HG03571 (cell line): ENCODE measurements around the gene PLOD3.
A peak's percentile ranks its signal among the peaks of the same experiment; 100 is the strongest.

Source experiments
- ATAC-seq: cut with Tn5 transposase; IDR thresholded peaks from one replicate; pipeline ENCODE4 v1.9.1; 2021; ENCODE audit not compliant: unreplicated experiment

Gene PLOD3

GRCh38 chr7:101239191-101239950 lies 22.0 kb upstream of the PLOD3 start:
- ATAC-seq = no peak

- no peak for ATAC-seq
These were observed 21.1 kb upstream of the PLOD3 start for GRCh38 chr7:101238226-101239182.

- ATAC-seq = no peak
These were observed 20.1 kb upstream of the PLOD3 start, which contains the start of gene CLDN15 for GRCh38 chr7:101237206-101238067. CLDN15 (minus strand) TSS chr7:101237802; CDS start chr7:101237581, 221 bp downstream.

- no peak for ATAC-seq
These were observed 19.0 kb upstream of the PLOD3 start for GRCh38 chr7:101236292-101236835.

GRCh38 chr7:101235522-101235921 lies 18.1 kb upstream of the PLOD3 start:
- no peak for ATAC-seq

GRCh38 chr7:101235050-101235449 lies 17.7 kb upstream of the PLOD3 start:
- no peak for ATAC-seq

GRCh38 chr7:101234636-101235035 lies 17.3 kb upstream of the PLOD3 start:
- no peak for ATAC-seq

- no peak for ATAC-seq
These were observed 16.6 kb upstream of the PLOD3 start for GRCh38 chr7:101233907-101234547.

- no peak for ATAC-seq
These were observed 14.9 kb upstream of the PLOD3 start for GRCh38 chr7:101232141-101232850.

GRCh38 chr7:101231644-101232043 lies 14.3 kb upstream of the PLOD3 start:
- ATAC-seq = no peak

- no peak for ATAC-seq
These were observed 9.3 kb upstream of the PLOD3 start for GRCh38 chr7:101226721-101227120.

GRCh38 chr7:101225650-101226049 lies 8.3 kb upstream of the PLOD3 start:
- no peak for ATAC-seq

GRCh38 chr7:101223528-101223927 lies 6.1 kb upstream of the PLOD3 start:
- ATAC-seq = no peak

- no peak for ATAC-seq
These were observed 5.0 kb upstream of the PLOD3 start for GRCh38 chr7:101222275-101222830.

GRCh38 chr7:101220295-101220694 lies 2.9 kb upstream of the PLOD3 start:
- ATAC-seq = no peak

- ATAC-seq = no peak
These were observed 1.1 kb upstream of the PLOD3 start for GRCh38 chr7:101218236-101219125.

GRCh38 chr7:101216860-101217387 lies 457 bp downstream of the PLOD3 start:
- ATAC-seq = peak; percentile 20
